SH-SY5Y (cell line): ENCODE results near the gene DACT1.

Experiments used
- GATA2 ChIP-seq: IDR thresholded peaks from 2 replicates; pipeline ENCODE4 v1.6.1; 2011; ENCODE audit warnings: mild to moderate bottlenecking, low read depth, low read length
- GATA3 ChIP-seq: IDR thresholded peaks from 2 replicates; pipeline ENCODE4 v1.6.1; 2011; ENCODE audit warnings: low read depth, mild to moderate bottlenecking, low read length, moderate library complexity

DNA sequence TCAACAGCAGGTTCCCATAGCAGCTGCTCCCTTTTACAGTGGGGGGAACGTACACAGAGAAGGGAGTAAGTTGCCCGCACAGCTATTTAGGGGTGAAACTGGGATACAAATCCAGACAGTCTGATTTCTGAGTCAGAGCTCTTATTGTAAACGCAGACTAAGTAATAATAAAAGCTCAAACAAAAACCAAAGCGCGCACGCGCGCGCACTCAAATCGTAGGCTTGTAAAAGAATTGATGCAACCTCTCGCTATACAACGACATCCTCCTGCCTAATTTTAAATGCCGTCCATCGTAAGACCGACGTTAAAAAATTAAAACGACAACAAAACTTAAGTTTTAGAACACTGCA, 747 bp upstream of the DACT1 start:
- TF ChIP-seq GATA2 (no peak), GATA3 (no peak)
